Upper lobe of left lung (tissue), 4 donors: ENCODE data around the gene ZNF732.

Experiments
- EP300 ChIP-seq, 4 donors: sonication (generic); formaldehyde crosslinking; IDR thresholded peaks; one replicate each; pipeline ENCODE4 v1.5.1; 2017; ENCODE audit warnings: antibody characterized with exemption in 4 of 4, control low read depth in 2 of 4
- POLR2A ChIP-seq, 4 donors: fragments of 450-650 bp; IDR thresholded peaks; one replicate each; pipeline ENCODE4 v1.5.1; 2016 to 2017; ENCODE audit warnings: antibody characterized with exemption in 4 of 4, mild to moderate bottlenecking in 2 of 4
- POLR2AphosphoS5 ChIP-seq, 2 donors: sonication (generic); formaldehyde crosslinking; IDR thresholded peaks; one replicate each; pipeline ENCODE4 v1.5.1; 2017; ENCODE audit warnings: antibody characterized with exemption in 2 of 2
- TF ChIP-seq, protein P1 (sequence below), 6 experiments: fragments of 450-650 bp in 4 of 6; fragments of 200-600 bp in 2 of 6; sonication (generic) in 2 of 6; IDR thresholded peaks; one replicate each; pipeline ENCODE4 v1.5.1; 2016 to 2019; ENCODE audit warnings: antibody characterized with exemption in 6 of 6

DNA sequence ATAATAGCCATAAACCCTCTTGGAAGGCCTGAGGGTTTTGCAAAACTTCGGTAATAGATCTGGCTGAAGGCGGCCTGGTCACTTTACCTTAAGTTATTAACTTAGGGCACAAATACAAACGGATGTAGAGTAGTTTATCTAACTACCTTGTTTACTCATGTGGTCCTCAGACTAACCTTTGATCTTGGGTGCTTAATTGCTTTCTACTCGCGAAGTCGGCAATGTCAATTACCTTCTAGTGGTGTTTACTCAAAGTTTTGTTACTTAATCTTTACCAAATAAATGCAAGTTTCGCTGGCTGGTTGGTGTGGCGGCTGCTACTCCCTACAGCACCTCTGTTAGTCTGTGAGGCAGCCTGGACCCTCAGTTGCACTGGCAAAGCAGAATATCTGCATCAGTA, 23.5 kb upstream of the ZNF732 start:
- TF ChIP-seq POLR2A (IDR thresholded peaks at IDR 0.05) (no peak), POLR2AphosphoS5 (IDR thresholded peaks at IDR 0.05) (no peak), EP300 (IDR thresholded peaks at IDR 0.05) (no peak)
- TF ChIP-seq, protein P1, sequence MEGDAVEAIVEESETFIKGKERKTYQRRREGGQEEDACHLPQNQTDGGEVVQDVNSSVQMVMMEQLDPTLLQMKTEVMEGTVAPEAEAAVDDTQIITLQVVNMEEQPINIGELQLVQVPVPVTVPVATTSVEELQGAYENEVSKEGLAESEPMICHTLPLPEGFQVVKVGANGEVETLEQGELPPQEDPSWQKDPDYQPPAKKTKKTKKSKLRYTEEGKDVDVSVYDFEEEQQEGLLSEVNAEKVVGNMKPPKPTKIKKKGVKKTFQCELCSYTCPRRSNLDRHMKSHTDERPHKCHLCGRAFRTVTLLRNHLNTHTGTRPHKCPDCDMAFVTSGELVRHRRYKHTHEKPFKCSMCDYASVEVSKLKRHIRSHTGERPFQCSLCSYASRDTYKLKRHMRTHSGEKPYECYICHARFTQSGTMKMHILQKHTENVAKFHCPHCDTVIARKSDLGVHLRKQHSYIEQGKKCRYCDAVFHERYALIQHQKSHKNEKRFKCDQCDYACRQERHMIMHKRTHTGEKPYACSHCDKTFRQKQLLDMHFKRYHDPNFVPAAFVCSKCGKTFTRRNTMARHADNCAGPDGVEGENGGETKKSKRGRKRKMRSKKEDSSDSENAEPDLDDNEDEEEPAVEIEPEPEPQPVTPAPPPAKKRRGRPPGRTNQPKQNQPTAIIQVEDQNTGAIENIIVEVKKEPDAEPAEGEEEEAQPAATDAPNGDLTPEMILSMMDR (IDR thresholded peaks at IDR 0.05), result no peak
